Breast epithelium (tissue), 3 donors: ENCODE measurements around the gene TMEM86B.

Source experiments
- POLR2A ChIP-seq: fragments of 450-650 bp; IDR thresholded peaks from one replicate; pipeline ENCODE4 v1.6.1; 2016; ENCODE audit warnings: antibody characterized with exemption, mild to moderate bottlenecking, moderate library complexity
- POLR2AphosphoS5 ChIP-seq, 3 donors: sonication (generic); formaldehyde crosslinking; IDR thresholded peaks; one replicate each; pipeline ENCODE4 v1.6.1; 2017; ENCODE audit warnings: antibody characterized with exemption in 3 of 3
- TF ChIP-seq, protein P1 (sequence below), 3 donors: fragments of 450-650 bp; IDR thresholded peaks; one replicate each; pipeline ENCODE4 v1.5.1; 2016 to 2017; ENCODE audit warnings: antibody characterized with exemption in 3 of 3, mild to moderate bottlenecking in 3 of 3, moderate library complexity in 3 of 3

- TF ChIP-seq POLR2A: no peak
- TF ChIP-seq, protein P1, sequence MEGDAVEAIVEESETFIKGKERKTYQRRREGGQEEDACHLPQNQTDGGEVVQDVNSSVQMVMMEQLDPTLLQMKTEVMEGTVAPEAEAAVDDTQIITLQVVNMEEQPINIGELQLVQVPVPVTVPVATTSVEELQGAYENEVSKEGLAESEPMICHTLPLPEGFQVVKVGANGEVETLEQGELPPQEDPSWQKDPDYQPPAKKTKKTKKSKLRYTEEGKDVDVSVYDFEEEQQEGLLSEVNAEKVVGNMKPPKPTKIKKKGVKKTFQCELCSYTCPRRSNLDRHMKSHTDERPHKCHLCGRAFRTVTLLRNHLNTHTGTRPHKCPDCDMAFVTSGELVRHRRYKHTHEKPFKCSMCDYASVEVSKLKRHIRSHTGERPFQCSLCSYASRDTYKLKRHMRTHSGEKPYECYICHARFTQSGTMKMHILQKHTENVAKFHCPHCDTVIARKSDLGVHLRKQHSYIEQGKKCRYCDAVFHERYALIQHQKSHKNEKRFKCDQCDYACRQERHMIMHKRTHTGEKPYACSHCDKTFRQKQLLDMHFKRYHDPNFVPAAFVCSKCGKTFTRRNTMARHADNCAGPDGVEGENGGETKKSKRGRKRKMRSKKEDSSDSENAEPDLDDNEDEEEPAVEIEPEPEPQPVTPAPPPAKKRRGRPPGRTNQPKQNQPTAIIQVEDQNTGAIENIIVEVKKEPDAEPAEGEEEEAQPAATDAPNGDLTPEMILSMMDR (IDR thresholded peaks at IDR 0.05): no peak
- no peak for TF ChIP-seq POLR2AphosphoS5 (IDR thresholded peaks at IDR 0.05)
Observed at GRCh38 chr19:55238030-55238429, 9.5 kb upstream of the TMEM86B start.
